Large intestine (tissue), 3 donors: ENCODE measurements around the gene SHROOM3. TPM values are rescaled to one million over a fixed set of nuclear protein-coding genes. Genes with fewer than 3 reads are reported as not detected.
A peak's percentile ranks its signal among the peaks of the same experiment; 100 is the strongest.

Experiments
- DNase-seq, 2 donors: peaks; one replicate each; pipeline versions ENCODE4 v3.0.0 to v3.0.0-alpha.2; 2013
- H3K27ac ChIP-seq: one replicate; pipeline ENCODE4 v1.5.1; 2013; ENCODE audit warnings: low read length
- H3K27me3 ChIP-seq: 2 replicates; pipeline ENCODE4 v1.6.1; 2013; ENCODE audit warnings: low read length; ENCODE audit not compliant: control insufficient read depth, insufficient read depth
- H3K36me3 ChIP-seq: 2 replicates; pipeline ENCODE4 v1.6.1; 2013; ENCODE audit warnings: low read length; ENCODE audit not compliant: control insufficient read depth, insufficient read depth
- H3K4me1 ChIP-seq: one replicate; pipeline ENCODE4 v1.6.1; 2013; ENCODE audit warnings: low read length; ENCODE audit not compliant: control insufficient read depth, insufficient read depth
- H3K4me3 ChIP-seq: one replicate; pipeline ENCODE4 v1.5.1; 2013; ENCODE audit warnings: low read length
- H3K9me3 ChIP-seq: one replicate; pipeline ENCODE4 v1.6.1; 2013; ENCODE audit warnings: mild to moderate bottlenecking, low read depth, low read length, moderate library complexity; ENCODE audit not compliant: control insufficient read depth
- WGBS: methylation state at CpG from one replicate; pipeline ENCODE4 v1.1.5; 2013; ENCODE audit warnings: low lambda C conversion rate; ENCODE audit not compliant: insufficient coverage; 5-methylcytosine and 5-hydroxymethylcytosine counted together
- polyA plus RNA-seq: library from polyadenylated mRNA; unstranded; fragments of 120-200 nt; gene quantifications from one replicate; pipeline ENCODE4 v1.2.1, GENCODE V29; 2013

Gene SHROOM3
- polyA plus RNA-seq, 1 donor, result 27.8 TPM

DNA sequence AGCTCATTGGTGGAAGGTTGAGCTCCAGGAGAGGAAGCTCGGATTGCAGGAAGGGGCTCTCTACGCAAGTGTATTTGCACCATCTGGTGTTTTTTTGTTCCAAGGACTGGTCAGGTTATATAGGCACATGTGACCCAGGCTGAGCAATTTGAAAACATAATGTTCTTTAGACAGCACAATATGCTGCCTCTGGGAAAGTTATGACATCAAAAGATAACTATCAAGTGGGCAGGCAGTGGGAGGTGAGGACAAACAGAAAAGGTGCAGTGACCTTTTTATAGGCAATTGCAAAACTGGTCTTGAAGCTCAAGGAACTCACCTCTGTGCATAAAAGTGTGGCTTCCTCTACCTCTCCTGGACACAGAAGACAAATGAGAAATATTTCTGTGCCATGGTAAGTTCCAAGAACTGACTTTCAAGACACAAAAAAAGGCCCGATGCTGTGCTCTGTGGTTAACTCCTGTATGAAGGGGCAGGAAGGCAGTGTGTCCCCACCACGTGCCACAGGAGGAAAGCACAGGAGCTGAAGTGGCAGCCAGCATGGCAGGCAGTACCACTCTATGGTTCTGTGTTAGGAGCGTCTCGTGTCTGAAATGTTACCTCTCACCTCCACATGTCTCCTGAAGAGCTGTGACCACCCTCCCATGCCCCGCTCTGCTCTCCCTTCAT is 128.6 kb downstream of the SHROOM3 start:
- no peak overlapping the region for H3K4me3 ChIP-seq
- peaks cover 13% of the 10 kb centered on the region for H3K4me1 ChIP-seq
- no peaks in the 10 kb centered on the region for H3K9me3 ChIP-seq
- peak; percentile 48 to 67 for DNase-seq
- H3K27ac ChIP-seq, result peak overlapping the region; percentile 43
- H3K36me3 ChIP-seq, result no peaks in the 10 kb centered on the region
- H3K27me3 ChIP-seq, result no peaks in the 10 kb centered on the region
- WGBS, result no CpG with 5 or more reads among the region's 7 CpGs

DNA sequence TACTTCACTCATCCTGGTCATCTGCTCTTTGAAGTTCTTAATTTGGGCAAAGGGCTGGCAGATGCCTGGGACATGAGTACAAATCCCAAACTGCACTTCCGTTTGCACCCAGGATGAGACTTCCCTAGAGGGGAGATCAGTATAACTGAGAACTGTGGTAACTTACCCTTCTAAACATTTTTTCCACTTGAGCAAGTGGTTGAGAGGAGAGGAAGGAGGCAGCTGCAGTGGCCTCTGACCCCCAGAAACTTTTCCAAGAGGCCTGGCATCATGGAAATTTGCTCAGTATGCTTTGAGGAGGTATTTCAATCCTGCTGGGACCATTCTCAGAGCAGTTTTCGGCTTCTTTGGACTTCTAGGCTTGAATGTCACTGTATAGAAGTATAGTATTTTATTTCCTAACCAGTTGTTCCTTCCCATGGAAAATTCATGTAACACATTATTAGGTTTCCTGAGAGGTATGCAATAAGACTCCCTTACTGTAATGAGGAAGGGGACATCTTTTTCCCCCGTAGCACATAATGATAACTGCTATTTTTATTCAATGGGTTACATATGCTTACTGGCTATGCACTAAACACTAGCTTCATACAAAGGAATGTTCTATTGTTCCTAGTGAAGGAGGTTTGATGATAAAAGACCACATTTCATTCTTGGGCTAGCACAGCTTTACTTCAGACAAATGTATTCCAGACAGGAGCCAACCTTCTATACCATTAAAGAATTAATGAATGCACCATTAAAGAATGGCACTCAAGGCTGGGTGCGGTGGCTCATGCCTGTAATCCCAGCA is 129.3 kb downstream of the SHROOM3 start:
- Histone ChIP-seq H3K9me3 (no peaks in the 10 kb centered on the region), H3K4me1 (peaks cover 13% of the 10 kb centered on the region), H3K36me3 (no peaks in the 10 kb centered on the region), H3K27ac (peak overlapping the region; percentile 13), H3K27me3 (no peaks in the 10 kb centered on the region), H3K4me3 (no peak overlapping the region)
- DNase-seq, result no peak
- no CpG with 5 or more reads among the region's 4 CpGs for WGBS

DNA sequence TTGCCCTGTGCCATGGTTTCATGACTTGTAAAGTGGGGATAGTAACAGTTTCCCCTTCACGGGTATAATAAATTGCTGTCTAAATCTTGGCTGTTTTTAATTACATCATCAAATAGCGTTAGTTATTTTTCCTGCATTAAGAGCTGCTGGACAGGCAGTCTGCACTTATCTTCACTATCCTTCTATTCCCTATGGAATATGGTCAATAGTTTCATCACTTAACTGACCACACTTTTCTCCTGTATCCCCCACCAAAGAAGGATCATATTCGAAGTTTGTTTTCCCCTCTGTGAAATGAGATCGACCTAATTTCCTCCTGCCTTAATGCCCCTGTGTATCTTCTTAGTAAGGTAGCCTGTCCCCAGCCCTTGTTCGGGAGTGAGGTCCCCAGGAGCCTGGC is 133.2 kb downstream of the SHROOM3 start:
- no peaks in the 10 kb centered on the region for H3K27me3 ChIP-seq
- H3K9me3 ChIP-seq, result no peaks in the 10 kb centered on the region
- DNase-seq, result no peak
- H3K27ac ChIP-seq, result no peak overlapping the region
- no peak overlapping the region for H3K4me3 ChIP-seq
- H3K36me3 ChIP-seq, result no peaks in the 10 kb centered on the region
- peaks cover 11% of the 10 kb centered on the region for H3K4me1 ChIP-seq
- 32% methylated on average over 2 of the region's 5 CpGs for WGBS

DNA sequence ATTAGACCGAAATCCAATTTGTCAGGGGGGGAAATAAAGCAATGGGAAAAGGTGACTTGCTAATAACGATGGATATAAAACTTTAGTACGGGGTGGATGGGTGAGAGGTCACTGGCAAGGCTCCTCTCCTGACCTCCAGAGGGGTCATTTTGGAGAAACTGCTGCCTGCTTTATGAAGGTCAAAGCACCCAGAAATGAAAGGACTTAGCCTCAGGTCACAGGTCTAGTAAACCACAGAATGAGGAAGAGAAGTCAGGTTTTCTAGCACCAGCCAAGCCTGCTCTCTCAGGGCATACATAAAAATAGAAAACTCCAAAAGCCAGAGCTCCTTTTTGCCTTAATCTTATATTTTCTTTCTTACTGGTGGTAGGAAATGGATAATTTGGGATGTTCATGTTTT is 134.2 kb downstream of the SHROOM3 start:
- 100% methylated on average over 1 of the region's 3 CpGs for WGBS
- Histone ChIP-seq H3K36me3 (no peaks in the 10 kb centered on the region), H3K4me1 (peaks cover 4% of the 10 kb centered on the region), H3K27me3 (no peaks in the 10 kb centered on the region), H3K9me3 (no peaks in the 10 kb centered on the region), H3K4me3 (no peak overlapping the region), H3K27ac (no peak overlapping the region)
- no peak for DNase-seq

DNA sequence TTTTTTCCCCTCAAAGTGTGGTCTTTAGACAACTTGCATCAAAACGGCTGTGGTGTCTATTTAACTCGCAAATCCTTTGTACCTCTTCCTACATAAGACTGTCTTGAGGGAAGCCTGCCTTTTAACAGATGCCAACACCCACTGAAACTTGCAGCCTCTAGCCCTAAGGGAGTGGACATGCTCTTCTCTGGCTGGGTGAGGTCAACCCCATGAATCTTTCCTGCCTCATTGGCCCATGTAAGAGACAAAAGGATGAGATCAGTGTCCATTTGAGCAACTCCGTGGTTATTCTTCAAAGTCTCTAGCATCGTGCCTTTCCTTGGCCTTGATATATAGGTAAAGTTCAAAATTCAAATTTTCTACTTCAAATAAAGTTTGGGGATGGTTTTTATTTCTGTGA is 134.7 kb downstream of the SHROOM3 start:
- Histone ChIP-seq H3K9me3 (no peaks in the 10 kb centered on the region), H3K27ac (no peak overlapping the region), H3K27me3 (no peaks in the 10 kb centered on the region), H3K36me3 (no peaks in the 10 kb centered on the region), H3K4me1 (peaks cover 4% of the 10 kb centered on the region), H3K4me3 (no peak overlapping the region)
- no peak for DNase-seq
- 100% methylated on average over 2 of the region's 4 CpGs for WGBS

DNA sequence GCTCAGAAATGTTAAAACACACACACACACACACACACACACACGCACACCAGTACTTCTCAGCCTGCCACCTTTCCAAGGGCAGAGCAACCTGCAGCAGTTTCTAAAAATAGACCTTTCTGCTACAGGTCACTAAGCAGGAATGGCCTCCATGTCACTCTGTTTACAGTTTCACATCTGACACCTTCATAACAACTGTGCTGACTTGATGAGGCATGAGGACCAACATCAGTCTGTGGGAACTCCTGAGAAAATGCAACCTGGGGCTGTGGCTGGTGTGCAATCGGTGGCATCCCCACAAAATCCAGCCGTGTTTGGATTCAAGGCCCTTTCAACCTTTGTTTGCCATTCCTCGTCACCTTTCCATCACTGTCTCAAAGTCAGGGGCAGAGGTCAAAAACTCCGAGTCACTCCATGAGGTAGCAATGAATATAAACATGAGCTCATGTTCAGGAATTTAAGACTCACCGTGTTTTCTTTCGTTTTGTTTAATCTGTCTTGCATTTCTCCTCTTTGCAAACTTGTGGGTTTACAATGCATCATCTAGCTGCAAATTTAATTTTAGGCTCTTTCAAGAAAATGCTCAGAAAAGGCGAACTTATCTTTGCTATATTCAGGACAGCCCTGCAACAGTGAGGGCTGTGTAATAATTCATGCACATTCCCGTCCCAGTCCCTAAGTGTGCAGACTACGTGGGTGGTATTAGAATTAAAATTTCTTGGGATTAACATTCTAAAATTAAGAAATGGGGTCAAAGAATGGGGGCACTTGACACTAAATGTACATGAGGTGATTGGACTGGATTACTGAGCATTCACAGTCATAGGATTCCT is 135.3 kb downstream of the SHROOM3 start:
- Histone ChIP-seq H3K4me1 (peaks cover 4% of the 10 kb centered on the region), H3K27ac (no peak overlapping the region), H3K4me3 (no peak overlapping the region), H3K9me3 (no peaks in the 10 kb centered on the region), H3K27me3 (no peaks in the 10 kb centered on the region), H3K36me3 (no peaks in the 10 kb centered on the region)
- peak; percentile 66 to 77 for DNase-seq
- WGBS, result 10% methylated on average over 2 of the region's 10 CpGs

DNA sequence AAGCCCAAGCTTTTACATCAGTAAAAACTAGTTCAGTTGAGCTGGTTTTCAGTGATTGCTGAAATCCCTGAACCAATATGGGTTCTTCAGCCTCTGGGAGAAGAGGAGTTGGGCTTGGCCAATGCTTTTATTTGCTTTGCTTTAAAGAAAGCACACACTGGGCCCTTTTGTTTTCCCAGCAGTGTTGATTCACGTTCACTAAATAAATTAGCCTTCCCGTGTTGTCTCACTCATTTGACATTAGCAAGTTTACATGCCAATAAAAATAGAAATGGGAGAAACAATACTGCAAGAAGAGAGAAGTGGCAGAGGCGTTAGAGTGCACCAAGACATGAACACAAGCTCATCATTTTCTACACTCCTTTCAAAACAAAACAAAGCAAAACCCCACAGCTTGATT is 136.2 kb downstream of the SHROOM3 start:
- Histone ChIP-seq H3K36me3 (no peaks in the 10 kb centered on the region), H3K4me3 (no peak overlapping the region), H3K9me3 (no peaks in the 10 kb centered on the region), H3K27me3 (no peaks in the 10 kb centered on the region), H3K4me1 (peaks cover 4% of the 10 kb centered on the region), H3K27ac (no peak overlapping the region)
- no peak for DNase-seq
- no CpG with 5 or more reads among the region's 3 CpGs for WGBS

DNA sequence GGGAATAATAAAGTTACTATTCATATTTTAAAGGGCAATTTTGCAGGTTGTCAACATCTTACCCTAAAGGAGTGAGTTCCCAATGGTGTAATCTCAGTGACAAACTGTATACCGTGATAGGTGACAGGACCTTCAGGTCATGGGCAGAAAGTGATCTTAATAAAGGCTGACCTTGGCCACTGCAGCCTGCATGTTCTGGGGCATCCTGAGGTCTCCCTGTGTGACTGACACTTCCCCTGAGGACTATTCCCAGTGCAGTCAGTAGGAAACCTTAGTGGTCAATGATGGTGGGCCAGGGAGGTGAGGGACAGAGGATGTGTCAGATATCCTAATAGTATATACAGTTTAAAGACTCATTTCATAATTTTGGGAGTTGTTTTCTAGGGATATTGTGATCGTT is 137.2 kb downstream of the SHROOM3 start:
- 71% methylated on average over 1 of the region's 2 CpGs for WGBS

DNA sequence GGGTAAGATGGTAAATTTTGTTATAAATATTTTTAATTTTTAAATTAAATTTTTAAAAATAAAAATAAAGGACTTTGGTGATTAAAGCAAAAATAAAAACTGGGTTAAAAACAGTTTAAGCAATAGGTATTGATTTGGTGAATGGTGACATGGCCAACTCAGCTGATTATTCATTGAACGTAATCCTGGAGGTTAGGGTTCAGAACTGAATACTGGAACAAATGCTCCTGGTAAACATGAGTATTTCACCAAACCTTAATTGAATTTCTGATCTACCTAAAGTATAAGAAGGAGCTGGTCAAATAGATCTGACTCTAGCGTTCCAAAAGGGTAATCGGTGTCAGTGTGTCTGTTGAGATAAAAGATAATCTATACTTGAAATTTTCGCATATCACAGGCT is 141.8 kb downstream of the SHROOM3 start:
- WGBS, result 100% methylated on average over 1 of the region's 4 CpGs

More for the DNA sequence above, 137.2 kb downstream of the SHROOM3 start:
- peaks cover 4% of the 10 kb centered on the region for H3K4me1 ChIP-seq
- H3K27me3 ChIP-seq, result no peaks in the 10 kb centered on the region
- no peak overlapping the region for H3K4me3 ChIP-seq
- DNase-seq, result no peak
- no peaks in the 10 kb centered on the region for H3K9me3 ChIP-seq
- H3K27ac ChIP-seq, result no peak overlapping the region
- H3K36me3 ChIP-seq, result no peaks in the 10 kb centered on the region

DNA sequence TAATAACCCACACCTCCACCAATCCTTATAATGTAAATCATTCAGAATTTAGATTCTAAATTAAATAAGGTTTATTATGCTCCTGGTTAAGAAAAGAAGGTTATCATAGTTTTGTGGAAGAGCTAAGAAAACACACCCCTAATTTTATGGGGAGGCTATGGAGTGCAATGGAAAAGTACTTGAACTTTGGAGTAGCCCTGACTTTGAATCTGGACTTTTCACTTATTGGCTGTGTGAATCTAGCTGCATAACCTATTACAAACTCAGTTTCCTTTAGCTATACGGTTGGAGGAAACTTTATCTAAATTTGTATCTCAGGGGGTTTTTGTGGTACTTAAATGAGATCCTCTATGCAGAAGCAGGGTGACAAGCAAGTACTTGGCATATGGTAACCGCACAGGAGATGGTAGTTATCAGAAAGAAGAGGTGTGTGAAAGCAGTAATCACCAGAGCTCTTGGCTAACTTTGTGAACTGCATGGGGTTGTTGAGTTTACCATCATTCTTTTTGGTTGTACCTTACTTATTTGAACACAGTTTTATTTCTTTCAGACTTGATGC is 143.1 kb downstream of the SHROOM3 start:
- Histone ChIP-seq H3K27me3 (no peaks in the 10 kb centered on the region), H3K4me1 (peaks cover 13% of the 10 kb centered on the region), H3K27ac (no peak overlapping the region), H3K36me3 (no peaks in the 10 kb centered on the region), H3K4me3 (no peak overlapping the region), H3K9me3 (no peaks in the 10 kb centered on the region)
- DNase-seq, result peak in 1 of 2 donors; percentile 48
- 100% methylated on average over 1 of the region's 2 CpGs for WGBS

More for the DNA sequence above, 141.8 kb downstream of the SHROOM3 start:
- no peaks in the 10 kb centered on the region for H3K27me3 ChIP-seq
- H3K27ac ChIP-seq, result no peak overlapping the region
- peaks cover 13% of the 10 kb centered on the region for H3K4me1 ChIP-seq
- no peaks in the 10 kb centered on the region for H3K36me3 ChIP-seq
- DNase-seq, result no peak
- H3K4me3 ChIP-seq, result no peak overlapping the region
- H3K9me3 ChIP-seq, result no peaks in the 10 kb centered on the region
